Endothelial cell of umbilical vein (primary cell): ENCODE data around the gene NOTCH3.

Experiments
- CTCF ChIP-seq, 2 donors: IDR thresholded peaks; 1 replicate in 1 of 2; 2 replicates in 1 of 2; pipeline ENCODE4 v1.5.1; 2011; ENCODE audit warnings: low read length in 2 of 2, mild to moderate bottlenecking in 2 of 2, moderate library complexity in 2 of 2, control low read depth in 1 of 2, inconsistent platforms in 1 of 2, low read depth in 1 of 2; ENCODE audit not compliant: insufficient read depth in 1 of 2; ENCODE audit errors: extremely low read depth in 1 of 2
- EZH2 ChIP-seq: IDR thresholded peaks from 2 replicates; pipeline ENCODE4 v1.6.1; 2012; ENCODE audit warnings: borderline replicate concordance, low read depth, mild to moderate bottlenecking, moderate library complexity, low read length, inconsistent platforms; ENCODE audit not compliant: severe bottlenecking
- FOS ChIP-seq: IDR thresholded peaks from 2 replicates; pipeline ENCODE4 v1.6.1; 2011; ENCODE audit warnings: mild to moderate bottlenecking, low read length, moderate library complexity, borderline replicate concordance; ENCODE audit not compliant: insufficient read depth
- GATA2 ChIP-seq: IDR thresholded peaks from 2 replicates; pipeline ENCODE4 v1.7.0; 2011; ENCODE audit warnings: low read depth, mild to moderate bottlenecking, moderate library complexity, mixed read lengths, low read length; ENCODE audit not compliant: insufficient read length, insufficient read depth
- JUN ChIP-seq: IDR thresholded peaks from 2 replicates; pipeline ENCODE4 v1.6.1; 2011; ENCODE audit warnings: borderline replicate concordance, low read depth; ENCODE audit not compliant: insufficient read length, insufficient read depth
- MAX ChIP-seq: IDR thresholded peaks from 2 replicates; pipeline ENCODE4 v1.6.1; 2011; ENCODE audit not compliant: insufficient read depth, insufficient read length
- MYC ChIP-seq: IDR thresholded peaks from one replicate; pipeline ENCODE4 v1.6.1; 2011; ENCODE audit warnings: mild to moderate bottlenecking, low read depth, low read length
- POLR2A ChIP-seq: IDR thresholded peaks from 2 replicates; pipeline ENCODE4 v1.6.1; 2012; ENCODE audit warnings: low read depth, mild to moderate bottlenecking, control low read depth, low read length
- POLR2AphosphoS5 ChIP-seq: IDR thresholded peaks from 2 replicates; pipeline ENCODE4 v1.6.1; 2012; ENCODE audit warnings: low read depth, mild to moderate bottlenecking, control low read depth, low read length, moderate library complexity; ENCODE audit not compliant: insufficient read depth

- TF ChIP-seq MYC, result no peak
- TF ChIP-seq CTCF (IDR thresholded peaks at IDR 0.05; ENCODE audit: extremely low read depth in 1 of 2, insufficient read depth in 1 of 2, low read depth in 1 of 2, low read length in 2 of 2), result no peak
- no peak for TF ChIP-seq POLR2A
- no peak for TF ChIP-seq EZH2
- no peak for TF ChIP-seq POLR2AphosphoS5
- TF ChIP-seq JUN, result no peak
- TF ChIP-seq MAX, result no peak
- no peak for TF ChIP-seq FOS
- no peak for TF ChIP-seq GATA2
These were observed 64.4 kb downstream of the NOTCH3 start for GRCh38 chr19:15136234-15136954.
